HTR-8/SVneo (cell line): Measurements from ENCODE around the gene FNDC11.
"Not testable (repeated sequence)": the region's sequence is repeated elsewhere in the genome, so short reads cannot be mapped to it uniquely, and the experiment has no call there.

Experiments
- DNase-seq: peaks from one replicate; pipeline ENCODE4 v3.0.0; 2011; ENCODE audit warnings: low spot score, mixed read lengths; ENCODE audit not compliant: insufficient read length
- FAIRE-seq: peaks from 2 replicates; lab custom pipeline; 2011; peaks lifted over from hg19 to GRCh38; lab: Jason Lieb, UNC

The FNDC11 gene, protein sequence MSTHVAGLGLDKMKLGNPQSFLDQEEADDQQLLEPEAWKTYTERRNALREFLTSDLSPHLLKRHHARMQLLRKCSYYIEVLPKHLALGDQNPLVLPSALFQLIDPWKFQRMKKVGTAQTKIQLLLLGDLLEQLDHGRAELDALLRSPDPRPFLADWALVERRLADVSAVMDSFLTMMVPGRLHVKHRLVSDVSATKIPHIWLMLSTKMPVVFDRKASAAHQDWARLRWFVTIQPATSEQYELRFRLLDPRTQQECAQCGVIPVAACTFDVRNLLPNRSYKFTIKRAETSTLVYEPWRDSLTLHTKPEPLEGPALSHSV

GRCh38 chr20:63553933-63554290 lies at the start of gene FNDC11:
Gene FNDC11 (plus strand): TSS chr20:63554159. CDS start chr20:63555664, 1,505 bp downstream.
- no peak for DNase-seq
- FAIRE-seq = no peak

DNA sequence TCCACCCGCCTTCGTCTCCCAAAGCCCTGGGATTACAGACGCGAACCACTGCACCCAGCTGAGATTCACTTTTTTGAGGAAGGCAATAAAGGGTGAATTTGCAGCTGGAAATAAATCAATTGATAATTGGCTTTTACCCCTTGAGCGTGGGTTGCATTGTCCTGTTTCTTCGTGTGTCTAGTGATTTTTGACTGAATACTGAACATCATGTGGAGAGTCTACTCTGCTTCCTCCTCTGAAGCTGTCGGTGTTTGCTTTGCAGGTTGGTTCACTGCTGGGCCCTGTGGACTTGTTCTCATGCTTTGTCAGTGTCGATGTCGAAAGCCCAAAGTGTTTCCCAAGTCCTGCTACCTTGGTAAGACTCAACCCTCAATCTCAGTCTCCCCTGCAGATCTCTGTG lies 49.3 kb upstream of the FNDC11 start:
- FAIRE-seq (peak; percentile 9), DNase-seq (no peak)

GRCh38 chr20:63505281-63505680 lies 48.7 kb upstream of the FNDC11 start:
- FAIRE-seq = peak; percentile 72
- no peak for DNase-seq

- DNase-seq (no peak), FAIRE-seq (no peak)
Observed at GRCh38 chr20:63505723-63506122, 48.2 kb upstream of the FNDC11 start.

- FAIRE-seq (peak; percentile 52), DNase-seq (no peak)
Observed at GRCh38 chr20:63507083-63507743, 46.7 kb upstream of the FNDC11 start.

- peak; percentile 80 for FAIRE-seq
Observed at GRCh38 chr20:63508072-63508768, 45.7 kb upstream of the FNDC11 start.

GRCh38 chr20:63509088-63509564 lies 44.8 kb upstream of the FNDC11 start:
- DNase-seq (no peak), FAIRE-seq (peak; percentile 40)

More at GRCh38 chr20:63508072-63508768, 45.7 kb upstream of the FNDC11 start:
- DNase-seq = no peak

DNA sequence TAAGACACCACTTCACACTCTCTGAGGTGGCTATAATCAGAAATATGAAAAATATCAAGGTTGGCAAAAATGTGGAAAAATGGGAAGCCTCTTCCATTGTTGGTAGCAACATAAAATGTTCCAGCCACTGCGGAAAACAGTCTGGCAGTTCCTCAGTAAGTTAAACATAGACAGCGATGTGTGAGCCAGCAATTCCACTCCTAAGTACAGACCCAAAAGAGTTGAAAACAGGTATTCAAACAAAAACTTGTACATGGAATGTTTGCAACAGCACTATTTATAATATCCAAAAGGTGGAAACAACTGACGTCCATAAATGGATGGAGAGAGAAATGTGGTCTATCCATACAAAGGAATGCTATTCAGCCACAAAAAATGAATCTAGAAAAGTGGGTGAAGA lies 40.8 kb upstream of the FNDC11 start:
- FAIRE-seq = no peak
- DNase-seq = no peak

DNA sequence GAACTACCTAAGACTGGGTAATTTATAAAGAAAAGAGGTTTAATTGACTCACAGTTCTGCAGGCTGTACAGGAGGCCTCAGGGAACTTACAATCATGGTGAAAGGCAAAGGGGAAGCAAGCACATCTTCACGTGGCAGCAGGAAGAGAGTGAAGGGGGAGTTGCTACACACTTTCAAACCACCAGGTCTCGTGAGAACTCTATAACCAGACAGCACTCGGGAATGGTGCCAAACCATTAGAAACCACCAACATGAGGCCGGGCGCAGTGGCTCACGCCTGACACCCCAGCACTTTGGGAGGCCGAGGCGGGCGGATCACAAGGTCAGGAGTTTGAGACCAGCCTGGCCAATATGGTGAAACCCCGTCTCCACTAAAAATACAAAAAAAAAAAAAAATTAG lies 39.4 kb upstream of the FNDC11 start:
- not testable (repeated sequence) for DNase-seq, FAIRE-seq

- FAIRE-seq = peak; percentile 86
- no peak for DNase-seq
Observed at GRCh38 chr20:63517376-63518309, 36.3 kb upstream of the FNDC11 start.

DNA sequence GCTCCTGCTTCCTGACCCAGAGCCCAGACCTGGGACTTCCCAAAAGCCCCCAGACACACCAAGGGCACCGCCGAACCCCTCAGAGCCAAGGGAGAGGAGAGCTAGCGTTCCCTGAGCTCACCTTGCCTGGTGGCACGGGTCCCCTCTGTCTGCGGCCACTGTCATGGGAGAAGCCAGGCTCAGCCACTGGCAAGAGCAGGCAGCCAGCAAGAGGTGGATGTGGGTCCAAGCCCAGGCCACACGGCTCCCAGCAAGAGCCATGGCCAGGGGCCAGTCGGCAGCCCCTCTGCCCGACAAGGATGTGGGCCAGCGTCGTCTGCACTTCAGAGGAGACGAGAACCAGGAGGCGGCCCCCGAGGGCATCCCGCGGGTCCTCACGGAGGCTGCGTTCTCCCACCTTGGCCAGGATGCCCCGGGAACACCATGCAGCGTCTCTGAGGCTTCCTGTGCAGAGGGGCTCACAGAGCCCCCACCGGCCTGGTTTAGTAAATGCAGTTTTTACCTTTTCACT lies 35.6 kb upstream of the FNDC11 start:
- FAIRE-seq (peak; percentile 48), DNase-seq (no peak)

GRCh38 chr20:63518946-63519667 lies 34.9 kb upstream of the FNDC11 start:
- no peak for DNase-seq
- FAIRE-seq = peak; percentile 89

DNA sequence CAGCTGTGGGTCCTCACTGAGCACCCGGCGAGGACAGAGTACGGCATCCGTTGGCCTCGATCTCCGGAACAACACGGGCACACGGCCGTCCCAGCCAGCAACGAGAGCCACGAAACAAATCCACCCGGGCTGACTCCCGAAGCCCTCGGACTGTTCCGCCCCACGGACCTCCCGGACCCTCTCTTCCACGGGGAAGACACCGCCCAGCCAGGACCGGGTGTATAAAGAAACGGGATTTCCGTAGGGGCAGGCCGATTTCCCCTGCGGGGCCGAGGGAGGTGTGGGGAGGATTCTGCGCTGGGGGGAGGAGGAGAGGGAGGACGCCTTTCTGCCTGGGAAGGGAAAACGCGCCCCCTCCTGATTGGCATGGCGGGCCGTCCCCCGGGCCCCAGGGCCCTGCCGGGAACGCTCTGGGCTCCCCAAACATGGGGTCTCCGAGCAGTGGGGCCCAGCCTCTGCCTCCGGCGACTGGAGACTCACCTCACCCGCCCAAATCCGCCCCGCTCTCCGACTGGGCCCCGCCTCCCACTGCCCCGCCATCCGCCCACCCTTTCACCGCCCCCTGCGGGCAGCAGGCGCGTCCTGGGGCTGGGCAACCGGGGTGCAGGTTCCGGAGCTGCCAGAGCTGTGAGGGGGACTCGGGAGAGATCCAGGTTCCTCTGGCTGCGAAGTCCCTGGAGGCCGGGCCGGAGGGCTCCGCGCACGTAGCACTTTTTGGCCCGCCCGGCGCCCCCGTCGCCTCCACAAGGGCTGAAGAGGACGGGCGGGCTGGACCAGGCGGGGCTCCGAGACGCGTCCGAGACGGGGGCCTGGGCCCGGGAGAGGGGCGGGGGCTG lies 34.1 kb upstream of the FNDC11 start:
- FAIRE-seq = peak; percentile 94
- peak; percentile 92 for DNase-seq

DNA sequence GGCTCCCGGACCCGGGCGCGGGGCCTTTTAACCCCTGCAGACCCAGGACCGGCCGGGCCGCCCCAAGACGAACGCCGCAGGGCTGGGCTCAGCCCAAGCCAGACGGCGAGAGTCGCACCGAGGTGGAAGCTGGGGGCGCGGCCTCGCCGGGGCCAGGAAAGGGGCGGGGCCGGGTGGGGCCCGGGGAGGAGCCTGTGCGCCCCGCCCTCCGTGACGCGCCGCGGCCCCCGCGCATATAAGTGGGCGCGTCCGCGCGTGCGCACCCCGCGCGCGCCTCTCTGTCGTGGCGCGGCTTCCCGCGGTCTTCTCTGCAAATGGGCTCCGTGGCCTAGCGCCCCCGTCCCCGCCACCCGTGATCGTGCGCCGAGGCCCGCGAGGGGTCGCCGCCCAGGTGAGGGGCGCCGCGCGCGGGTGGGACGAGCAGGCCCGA lies 33.4 kb upstream of the FNDC11 start, which contains the start of gene PPDPF:
TSS of gene PPDPF (plus strand) at position 262 of the 430 bp plus-strand sequence. CDS start 544 bp downstream, outside the sequence.
- peak; percentile 99 for DNase-seq
- peak; percentile 99 for FAIRE-seq

DNA sequence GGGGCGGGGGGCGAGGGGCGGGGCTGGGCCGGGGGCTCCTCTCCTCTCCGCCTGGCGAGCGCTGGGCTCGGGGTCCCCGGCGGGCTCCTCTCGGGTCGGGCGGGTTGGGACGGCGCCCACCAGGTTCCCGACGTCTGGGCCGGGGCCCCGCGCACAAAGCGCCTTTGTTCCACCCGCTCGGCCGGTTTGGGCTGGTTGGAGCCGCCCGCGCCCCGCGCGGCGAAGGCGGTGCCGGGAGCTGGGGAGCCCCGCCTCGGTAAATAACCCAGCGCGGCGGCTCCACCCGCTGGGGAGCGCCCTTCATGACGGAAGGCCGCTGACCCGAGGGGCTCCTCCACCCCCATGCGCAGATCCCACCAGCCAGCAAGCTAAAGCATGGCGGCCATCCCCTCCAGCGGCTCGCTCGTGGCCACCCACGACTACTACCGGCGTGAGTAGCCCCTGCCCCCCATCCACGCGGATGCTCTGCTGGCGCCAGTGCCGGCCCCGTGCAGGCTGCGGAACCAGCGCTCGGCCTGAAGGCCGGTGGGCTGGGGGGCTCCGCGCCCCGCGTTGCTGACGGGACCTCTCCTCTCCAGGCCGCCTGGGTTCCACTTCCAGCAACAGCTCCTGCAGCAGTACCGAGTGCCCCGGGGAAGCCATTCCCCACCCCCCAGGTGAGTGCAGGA lies 32.9 kb upstream of the FNDC11 start:
- DNase-seq (no peak), FAIRE-seq (peak; percentile 90)

- DNase-seq = no peak
- FAIRE-seq = no peak
Observed at GRCh38 chr20:63521602-63522001, 32.4 kb upstream of the FNDC11 start.

DNA sequence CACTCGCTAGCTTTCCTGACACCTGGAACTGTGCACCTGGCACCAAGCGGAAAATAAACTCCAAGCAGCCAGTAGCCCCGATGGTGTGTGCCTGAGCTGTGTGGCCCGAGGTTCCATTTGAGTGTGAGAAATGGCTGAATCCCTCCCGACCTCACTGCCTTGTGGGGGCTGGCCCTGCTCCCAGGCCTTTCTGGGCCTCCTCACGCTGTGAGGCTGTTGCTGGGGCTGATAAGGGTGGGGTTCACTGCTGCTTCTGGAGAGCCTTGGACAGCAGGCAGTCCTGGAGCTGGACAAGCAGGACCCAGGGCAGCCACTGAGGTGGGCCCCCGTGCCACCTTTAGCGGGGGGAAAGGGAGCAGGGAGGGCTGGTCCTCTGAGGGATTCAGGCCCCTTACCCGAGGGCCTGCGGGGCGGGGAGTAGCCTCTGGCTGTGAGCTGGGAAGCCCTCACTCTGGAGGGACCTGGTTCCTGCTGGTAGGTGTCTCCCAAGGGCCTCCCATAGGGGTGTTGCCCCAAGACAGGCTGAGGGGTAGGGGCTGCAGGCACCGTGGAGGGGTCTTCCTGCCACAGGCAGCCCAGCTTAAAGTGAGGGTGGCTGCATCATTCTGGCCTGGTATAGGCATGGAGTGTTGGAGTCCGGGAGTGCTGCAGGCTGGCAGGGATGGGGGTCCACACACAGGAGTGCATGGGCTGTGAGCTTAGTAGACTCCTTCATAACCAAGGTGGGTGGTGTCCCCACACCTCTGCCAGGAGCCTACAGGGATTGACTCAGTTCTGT lies 31.7 kb upstream of the FNDC11 start:
- FAIRE-seq (peak; percentile 52), DNase-seq (no peak)
